CMK (cell line): ENCODE data around the gene TMEM165.

Source experiments
- DNase-seq: peaks from one replicate; pipeline ENCODE4 v3.0.0-alpha.2; 2010; ENCODE audit warnings: low read depth

The TMEM165 gene

GRCh38 chr4:55458611-55459010, 62.9 kb downstream of the TMEM165 start:
- DNase-seq: no peak

DNA sequence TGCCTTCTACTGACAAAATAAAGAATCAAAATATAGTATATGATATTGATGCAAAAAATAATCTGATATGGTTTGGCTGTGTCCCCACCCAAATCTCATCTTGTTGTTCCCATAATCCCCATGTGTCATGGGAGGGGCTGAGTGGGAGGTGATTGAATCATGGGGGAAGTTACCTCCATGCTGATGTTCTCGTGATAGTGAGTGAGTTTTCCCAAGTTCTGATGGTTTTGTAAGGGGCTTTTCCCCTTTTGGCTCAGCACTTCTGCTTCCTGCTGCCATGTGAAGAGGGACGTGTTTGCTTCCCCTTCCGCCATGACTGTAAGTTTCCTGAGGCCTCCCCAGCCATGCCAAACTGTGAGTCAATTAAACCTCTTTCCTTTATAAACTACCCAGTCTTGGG, 70.2 kb downstream of the TMEM165 start:
- DNase-seq: no peak

GRCh38 chr4:55468724-55469123, 73.0 kb downstream of the TMEM165 start:
- no peak for DNase-seq

GRCh38 chr4:55469979-55470378, 74.2 kb downstream of the TMEM165 start:
- DNase-seq: no peak
